Left renal cortex interstitium (tissue), 4 donors: ENCODE results near the gene SPEM2. TPM values are rescaled to one million over a fixed set of nuclear protein-coding genes. Genes with fewer than 3 reads are reported as not detected.

ENCODE experiments used
- DNase-seq, 4 donors: peaks; one replicate each; pipeline ENCODE4 v3.0.0-alpha.2; 2013; ENCODE audit warnings: low read depth in 4 of 4, low spot score in 2 of 4, missing footprints in 1 of 4
- polyA plus RNA-seq, 4 donors: library from polyadenylated mRNA; unstranded; fragments of 120-200 nt; gene quantifications; one replicate each; pipeline ENCODE4 v1.2.1, GENCODE V29; 2013; ENCODE audit not compliant: insufficient read length in 4 of 4

SPEM2 gene
- polyA plus RNA-seq, 4 donors = 0.06 TPM; not detected in 3

GRCh38 chr17:7440113-7440833 is 14.9 kb downstream of the SPEM2 start:
- DNase-seq = peak in 2 of 4 donors; percentile 47 to 51

GRCh38 chr17:7440834-7441195 is 15.4 kb downstream of the SPEM2 start:
- peak in 1 of 4 donors; percentile 21 for DNase-seq

GRCh38 chr17:7441266-7441665 is 15.8 kb downstream of the SPEM2 start:
- DNase-seq = no peak

GRCh38 chr17:7442142-7442541 is 16.7 kb downstream of the SPEM2 start:
- DNase-seq = no peak

- no peak for DNase-seq
Observed at GRCh38 chr17:7443499-7444485, 18.4 kb downstream of the SPEM2 start.

GRCh38 chr17:7444682-7445618 is 19.5 kb downstream of the SPEM2 start, which contains the start of gene CHRNB1:
TSS of gene CHRNB1 (plus strand) at chr17:7445061. CDS start at chr17:7445128, 67 bp downstream.
- DNase-seq = no peak

- no peak for DNase-seq
Observed at GRCh38 chr17:7445619-7445968, 20.2 kb downstream of the SPEM2 start.

GRCh38 chr17:7448461-7448860 is 23.0 kb downstream of the SPEM2 start:
- no peak for DNase-seq

- no peak for DNase-seq
Observed at GRCh38 chr17:7459961-7460545, 34.6 kb downstream of the SPEM2 start.

- DNase-seq = no peak
Observed at GRCh38 chr17:7460850-7461660, 35.6 kb downstream of the SPEM2 start.

- no peak for DNase-seq
Observed at GRCh38 chr17:7462474-7463371, 37.3 kb downstream of the SPEM2 start.

- DNase-seq = no peak
Observed at GRCh38 chr17:7463372-7463846, 38.0 kb downstream of the SPEM2 start.

GRCh38 chr17:7464081-7464480 is 38.7 kb downstream of the SPEM2 start:
- no peak for DNase-seq

GRCh38 chr17:7465597-7466275 is 40.3 kb downstream of the SPEM2 start:
- no peak for DNase-seq

- DNase-seq = no peak
Observed at GRCh38 chr17:7466318-7466638, 40.9 kb downstream of the SPEM2 start.

GRCh38 chr17:7466639-7467341 is 41.4 kb downstream of the SPEM2 start:
- no peak for DNase-seq

- no peak for DNase-seq
Observed at GRCh38 chr17:7467498-7467897, 42.1 kb downstream of the SPEM2 start.
